ENCODE results near the gene CHST11. TPM values are rescaled to one million over a fixed set of nuclear protein-coding genes. Genes with fewer than 3 reads are reported as not detected.

The CHST11 gene
- total and polyA plus RNA-seq, 9 of the 15 experiments (the other 6 are each of a cell fraction or from before 2014, with no cell fraction given): 2.3 to 38.7 (median 15.0) TPM

DNA sequence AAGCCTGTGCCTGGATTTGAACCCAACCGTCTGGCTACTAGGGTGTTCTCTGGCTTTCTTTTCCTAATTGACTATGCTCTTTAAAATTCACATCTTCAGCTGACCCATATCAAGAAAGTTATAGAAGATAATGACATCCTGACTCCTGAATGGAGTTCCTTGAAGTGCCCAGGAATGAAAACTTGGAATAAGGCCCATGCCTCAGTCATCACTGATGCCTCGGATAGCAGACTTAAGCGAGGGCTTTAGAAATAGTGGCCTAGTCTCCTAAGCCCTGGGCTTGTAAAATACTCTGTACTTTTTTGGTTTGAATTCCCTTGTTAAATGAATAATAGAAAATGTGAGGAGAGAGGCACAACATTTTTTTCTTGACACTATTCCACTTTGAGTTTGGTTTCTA, 39.0 kb downstream of the CHST11 start:
- Histone ChIP-seq H3K4me1 (replicated peaks in 1 of 2; ENCODE audit: control insufficient read depth in 2 of 2, insufficient read depth in 2 of 2, low read length in 2 of 2) (peaks cover 5 to 47% of the 10 kb centered on the region in 2 experiments; a peak in 4 of 5 replicates), H3K79me2 (ENCODE audit: control insufficient read depth, insufficient read depth, low read length) (peaks cover 69% of the 10 kb centered on the region), H3K36me3 (ENCODE audit: control insufficient read depth, insufficient read depth, low read length) (peaks cover 17% of the 10 kb centered on the region; the same call in 2 of the 3 replicates), H3K27ac (ENCODE audit: extremely low read depth, low read depth, low read length) (no peak overlapping the region), H3K9me1 (ENCODE audit: control insufficient read depth, insufficient read depth, low read length) (no peaks in the 10 kb centered on the region), H3K4me2 (ENCODE audit: insufficient read depth, low read length) (no peak overlapping the region), H2AFZ (ENCODE audit: low read depth, low read length) (no peak overlapping the region), H3K9me3 (replicated peaks; ENCODE audit: control insufficient read depth, insufficient read depth, low read depth, low read length) (no peaks in the 10 kb centered on the region), H3K9ac (ENCODE audit: insufficient read depth in 1 of 2, low read depth in 2 of 2, low read length in 2 of 2) (no peak overlapping the region), H4K20me1 (replicated peaks; ENCODE audit: control insufficient read depth, insufficient read depth, low read length) (no peaks in the 10 kb centered on the region), H3K27me3 (ENCODE audit: control insufficient read depth in 2 of 2, insufficient read depth in 2 of 2, low read length in 2 of 2) (no peaks in the 10 kb centered on the region), H3K4me3 (no peak overlapping the region)
- ATAC-seq: no peak
- 80% methylated on average over 3 of the region's 3 CpGs for WGBS (ENCODE audit: insufficient coverage, low coverage, missing lambda C conversion rate)
- intact Hi-C loops (cut with micrococcal nuclease): loop anchor here (2.0 kb wide), 1 partner anchor 39 kb away; the partner anchor contains the start of gene CHST11
- TF ChIP-seq ATF3 (IDR thresholded peaks at IDR 0.05): no peak
- TF ChIP-seq ATF3 (CRISPR knock-in tag; conservative IDR thresholded peaks at IDR 0.05): no peak
- no peak for TF ChIP-seq CBX5 (IDR thresholded peaks at IDR 0.05; ENCODE audit: borderline replicate concordance, low read depth)
- no peak for TF ChIP-seq ZSCAN29 (IDR thresholded peaks at IDR 0.05)
- no peak for TF ChIP-seq SMARCC2 (IDR thresholded peaks at IDR 0.05; ENCODE audit: low read depth)
- no peak for TF ChIP-seq KHSRP (IDR thresholded peaks at IDR 0.05)
- TF ChIP-seq TCF7 (IDR thresholded peaks at IDR 0.05; ENCODE audit: borderline replicate concordance): no peak
- TF ChIP-seq ZNF239 (CRISPR knock-in tag; IDR thresholded peaks at IDR 0.05): no peak
- TF ChIP-seq HDAC6 (IDR thresholded peaks at IDR 0.05; ENCODE audit: low read depth, low read length): no peak
- TF ChIP-seq CHD2 (IDR thresholded peaks at IDR 0.05; ENCODE audit: low read depth, low read length): no peak
- TF ChIP-seq NCOA2 (IDR thresholded peaks at IDR 0.05; ENCODE audit: partially characterized antibody in 2 of 2): no peak
- TF ChIP-seq ZNF699 (CRISPR knock-in tag; IDR thresholded peaks at IDR 0.05; ENCODE audit: insufficient replicate concordance): no peak
- TF ChIP-seq, protein P1, sequence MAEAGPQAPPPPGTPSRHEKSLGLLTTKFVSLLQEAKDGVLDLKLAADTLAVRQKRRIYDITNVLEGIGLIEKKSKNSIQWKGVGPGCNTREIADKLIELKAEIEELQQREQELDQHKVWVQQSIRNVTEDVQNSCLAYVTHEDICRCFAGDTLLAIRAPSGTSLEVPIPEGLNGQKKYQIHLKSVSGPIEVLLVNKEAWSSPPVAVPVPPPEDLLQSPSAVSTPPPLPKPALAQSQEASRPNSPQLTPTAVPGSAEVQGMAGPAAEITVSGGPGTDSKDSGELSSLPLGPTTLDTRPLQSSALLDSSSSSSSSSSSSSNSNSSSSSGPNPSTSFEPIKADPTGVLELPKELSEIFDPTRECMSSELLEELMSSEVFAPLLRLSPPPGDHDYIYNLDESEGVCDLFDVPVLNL (CRISPR knock-in tag; IDR thresholded peaks at IDR 0.05; ENCODE audit: low read depth): no peak
- TF ChIP-seq NFIX (CRISPR knock-in tag; IDR thresholded peaks at IDR 0.05; ENCODE audit: low read depth): no peak
- ChIA-PET POLR2A (no interaction called here), CTCF (ENCODE audit: low intra/inter-chr PET ratio) (no interaction called here)
- BruUV-seq (replicated peaks): no TSS peak
- no peak for FAIRE-seq
- in situ Hi-C loops (cut with MboI): no loop called here
- DNase-seq (ENCODE audit: extremely low read depth in 1 of 4, low spot score in 3 of 4): no peak
